Stimulated activated effector memory CD8-positive, alpha-beta T cell treated with anti-CD3 and anti-CD28 coated beads, Interleukin-12 subunit alpha, Interleukin-12 subunit beta, amount 100 ng/mL, for 72 hours (primary cell): ENCODE measurements around the gene KCNIP4.

Experiments
- ATAC-seq: fragments of 150-1000 bp; cut with Tn5 transposase; 2 replicates; pipeline ENCODE4 v1.10.0; 2021
- DNase-seq, 2 donors: peaks; one replicate each; pipeline ENCODE4 v3.0.0; 2021 to 2022; ENCODE audit warnings: low spot score in 2 of 2
- H3K27ac Mint-ChIP-seq: one replicate; pipeline ENCODE4 v1.8.0; 2022; ENCODE audit warnings: mild to moderate bottlenecking, mixed read lengths
- H3K36me3 Mint-ChIP-seq: one replicate; pipeline ENCODE4 v1.8.0; 2022; ENCODE audit warnings: mild to moderate bottlenecking, mixed read lengths
- H3K4me1 Mint-ChIP-seq: one replicate; pipeline ENCODE4 v1.8.0; 2022; ENCODE audit warnings: mixed read lengths
- H3K4me3 Mint-ChIP-seq: one replicate; pipeline ENCODE4 v1.8.0; 2022; ENCODE audit warnings: mild to moderate bottlenecking, mixed read lengths
- H3K9me3 Mint-ChIP-seq: one replicate; pipeline ENCODE4 v1.8.0; 2022; ENCODE audit warnings: mixed read lengths

Gene KCNIP4

DNA sequence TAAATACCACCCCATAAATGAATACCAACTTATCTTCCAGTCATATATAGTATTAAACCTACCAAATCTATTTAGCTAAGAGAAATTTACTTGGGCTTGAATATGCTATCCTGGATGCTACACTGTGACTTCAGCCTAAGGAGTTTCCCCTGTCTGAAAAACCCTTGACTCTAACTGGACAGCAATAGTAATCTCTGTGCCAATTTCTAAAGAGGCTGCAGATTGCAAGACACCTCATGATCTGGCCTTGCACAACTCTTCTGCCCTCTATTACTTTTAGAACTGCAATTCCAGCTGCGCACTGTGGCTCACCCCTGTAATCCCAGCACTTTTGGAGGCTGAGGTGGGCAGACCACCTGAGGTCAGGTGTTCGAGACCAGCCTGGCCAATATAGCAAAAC is 371.5 kb downstream of the KCNIP4 start:
- ATAC-seq (no peak), DNase-seq (no peak)
- Mint-ChIP-seq H3K4me1 (no peaks in the 10 kb centered on the region), H3K4me3 (no peak overlapping the region), H3K27ac (no peak overlapping the region), H3K9me3 (peaks cover 6% of the 10 kb centered on the region), H3K36me3 (no peaks in the 10 kb centered on the region)

DNA sequence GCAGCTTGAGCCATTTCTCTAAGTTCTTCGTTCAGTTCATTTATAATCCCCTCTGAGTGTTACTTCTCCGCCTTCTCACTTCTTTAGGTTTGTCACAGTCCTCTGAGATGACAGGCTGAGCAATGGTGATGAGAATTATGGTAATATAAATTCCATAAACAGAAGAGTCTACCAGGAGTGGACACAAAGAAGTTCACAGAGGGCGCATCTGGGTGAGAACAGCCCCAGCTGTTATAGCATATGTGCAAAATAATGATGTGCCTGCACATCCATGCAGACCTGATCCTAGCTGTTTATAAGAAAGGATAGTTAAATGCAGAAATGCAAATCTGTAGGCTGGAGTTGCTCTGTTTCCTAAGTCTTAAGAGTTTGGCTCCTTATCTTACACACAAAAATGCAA is 377.5 kb downstream of the KCNIP4 start:
- no peak for DNase-seq
- no peaks in the 10 kb centered on the region for H3K36me3 Mint-ChIP-seq
- H3K9me3 Mint-ChIP-seq = peaks cover 10% of the 10 kb centered on the region
- no peak overlapping the region for H3K4me3 Mint-ChIP-seq
- ATAC-seq = no peak
- H3K4me1 Mint-ChIP-seq = no peaks in the 10 kb centered on the region
- H3K27ac Mint-ChIP-seq = no peak overlapping the region

DNA sequence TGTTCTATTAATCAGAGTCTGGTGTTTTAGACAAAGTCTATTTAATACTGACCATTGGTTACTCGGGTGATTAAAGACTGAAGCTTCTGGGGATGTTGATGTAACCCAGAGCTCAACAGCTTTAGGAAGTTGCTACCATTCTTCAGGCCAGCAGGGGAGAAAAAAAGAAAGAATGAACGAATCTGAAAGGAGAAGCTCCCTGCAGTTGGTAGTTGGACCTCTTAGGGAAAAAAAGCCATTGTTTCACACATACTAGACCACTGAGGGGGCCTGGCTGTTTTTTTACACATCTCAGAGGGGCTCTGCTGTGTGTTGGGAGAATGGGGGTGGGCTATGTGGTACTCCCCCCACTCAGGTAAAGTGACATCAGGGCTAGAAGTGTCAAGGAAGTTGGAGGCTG is 378.9 kb downstream of the KCNIP4 start:
- Mint-ChIP-seq H3K36me3 (no peaks in the 10 kb centered on the region), H3K27ac (no peak overlapping the region), H3K4me3 (no peak overlapping the region), H3K9me3 (peaks cover 10% of the 10 kb centered on the region), H3K4me1 (no peaks in the 10 kb centered on the region)
- DNase-seq (no peak), ATAC-seq (no peak)

GRCh38 chr4:21555083-21555482 is 393.5 kb downstream of the KCNIP4 start:
- no peaks in the 10 kb centered on the region for H3K36me3 Mint-ChIP-seq
- peaks cover 9% of the 10 kb centered on the region for H3K9me3 Mint-ChIP-seq
- no peak overlapping the region for H3K27ac Mint-ChIP-seq
- H3K4me3 Mint-ChIP-seq = no peak overlapping the region
- H3K4me1 Mint-ChIP-seq = no peaks in the 10 kb centered on the region
- no peak for ATAC-seq
- no peak for DNase-seq

DNA sequence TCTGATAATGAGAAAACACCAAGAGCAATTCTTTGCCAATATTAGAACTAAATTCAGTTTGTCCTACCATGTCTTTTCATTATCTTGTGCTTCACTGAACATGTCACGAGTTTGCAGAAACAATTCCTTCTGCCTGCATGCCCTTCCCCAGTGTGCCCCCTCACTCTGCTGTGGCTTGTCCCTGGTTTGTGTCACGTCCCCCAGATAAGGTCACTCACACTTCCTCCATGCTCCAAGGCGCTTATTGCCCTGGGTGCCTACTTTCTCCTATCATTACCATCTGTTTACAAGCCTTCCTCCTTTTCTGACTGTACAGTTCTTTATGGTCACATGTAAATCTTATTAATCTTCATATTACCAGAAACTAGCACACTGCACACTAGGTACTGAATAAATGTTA is 394.1 kb downstream of the KCNIP4 start:
- no peak for DNase-seq
- no peaks in the 10 kb centered on the region for H3K4me1 Mint-ChIP-seq
- ATAC-seq = no peak
- H3K27ac Mint-ChIP-seq = no peak overlapping the region
- no peak overlapping the region for H3K4me3 Mint-ChIP-seq
- H3K36me3 Mint-ChIP-seq = no peaks in the 10 kb centered on the region
- H3K9me3 Mint-ChIP-seq = peaks cover 9% of the 10 kb centered on the region

DNA sequence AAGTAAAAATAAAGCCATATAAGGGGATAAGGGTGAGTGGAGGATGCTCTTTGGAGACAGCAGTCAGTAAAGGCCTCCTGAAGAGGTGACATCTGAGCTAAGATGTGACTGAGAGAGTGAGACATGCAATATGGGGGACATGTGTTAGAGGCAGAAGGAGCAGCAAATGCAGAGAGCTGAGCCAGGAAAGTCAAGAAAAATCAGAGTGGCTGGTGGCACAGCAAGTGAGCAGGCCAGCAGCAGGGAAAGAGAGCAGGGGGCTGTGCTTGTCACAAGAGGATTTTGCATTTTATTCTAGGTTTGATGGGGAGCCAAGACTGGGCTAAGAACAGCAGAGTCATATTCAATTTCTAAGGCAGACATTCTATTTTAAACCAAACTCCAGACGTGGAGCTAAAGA is 394.5 kb downstream of the KCNIP4 start:
- Mint-ChIP-seq H3K4me3 (no peak overlapping the region), H3K36me3 (no peaks in the 10 kb centered on the region), H3K9me3 (peaks cover 9% of the 10 kb centered on the region), H3K4me1 (no peaks in the 10 kb centered on the region), H3K27ac (no peak overlapping the region)
- DNase-seq = no peak
- ATAC-seq = no peak

- no peak overlapping the region for H3K27ac Mint-ChIP-seq
- H3K4me1 Mint-ChIP-seq = no peaks in the 10 kb centered on the region
- no peak overlapping the region for H3K4me3 Mint-ChIP-seq
- ATAC-seq (no peak), DNase-seq (no peak)
- H3K36me3 Mint-ChIP-seq = no peaks in the 10 kb centered on the region
- peaks cover 9% of the 10 kb centered on the region for H3K9me3 Mint-ChIP-seq
These were observed 396.1 kb downstream of the KCNIP4 start for GRCh38 chr4:21552455-21552854.

- no peak for ATAC-seq
- H3K4me3 Mint-ChIP-seq = no peak overlapping the region
- no peak overlapping the region for H3K27ac Mint-ChIP-seq
- no peaks in the 10 kb centered on the region for H3K4me1 Mint-ChIP-seq
- H3K36me3 Mint-ChIP-seq = no peaks in the 10 kb centered on the region
- peaks cover 13% of the 10 kb centered on the region for H3K9me3 Mint-ChIP-seq
- DNase-seq = no peak
These were observed 403.6 kb downstream of the KCNIP4 start for GRCh38 chr4:21544955-21545354.

DNA sequence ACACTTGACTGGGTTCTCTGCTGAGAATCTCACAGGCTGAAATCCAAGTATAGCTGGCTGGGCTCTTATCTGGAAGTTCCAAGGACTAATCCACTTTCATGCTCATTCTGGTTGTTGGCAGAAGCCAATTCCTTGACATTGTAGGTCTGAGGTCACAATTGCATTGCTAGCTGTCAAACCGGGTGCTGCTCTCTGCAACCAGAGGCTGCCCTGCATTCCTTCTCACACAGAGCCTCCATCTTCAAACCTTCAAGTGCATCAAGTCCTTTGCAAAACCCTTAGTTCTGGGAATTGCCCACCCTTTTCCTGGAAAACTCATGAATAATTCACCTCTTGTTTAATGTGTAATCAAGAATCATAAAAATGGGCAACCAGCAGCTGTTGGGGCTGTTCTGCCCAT is 404.2 kb downstream of the KCNIP4 start:
- Mint-ChIP-seq H3K4me1 (no peaks in the 10 kb centered on the region), H3K36me3 (no peaks in the 10 kb centered on the region), H3K27ac (no peak overlapping the region), H3K9me3 (peaks cover 13% of the 10 kb centered on the region), H3K4me3 (no peak overlapping the region)
- no peak for ATAC-seq
- no peak for DNase-seq

DNA sequence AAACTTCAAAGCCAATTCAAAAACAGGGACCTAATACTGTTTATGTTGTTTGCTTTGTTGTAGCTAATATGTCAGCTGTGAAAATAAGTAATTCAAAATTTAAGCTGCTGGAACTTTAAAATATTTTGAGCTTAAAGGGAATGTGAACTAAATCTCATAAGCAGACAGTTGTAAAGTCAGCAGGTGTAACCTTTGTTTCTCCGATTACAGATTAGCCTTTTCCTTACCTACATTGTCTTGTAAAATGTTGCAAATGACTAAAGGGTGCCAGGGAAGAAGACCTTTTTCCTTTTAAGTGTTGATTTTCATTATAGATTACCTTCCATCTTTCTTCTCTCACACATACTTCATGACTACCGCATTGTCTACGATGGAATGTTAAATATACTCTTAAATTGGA is 405.1 kb downstream of the KCNIP4 start:
- ATAC-seq = no peak
- Mint-ChIP-seq H3K4me1 (no peaks in the 10 kb centered on the region), H3K36me3 (no peaks in the 10 kb centered on the region), H3K9me3 (peaks cover 17% of the 10 kb centered on the region), H3K27ac (no peak overlapping the region), H3K4me3 (no peak overlapping the region)
- DNase-seq = no peak

GRCh38 chr4:21535898-21536297 is 412.7 kb downstream of the KCNIP4 start:
- ATAC-seq = no peak
- DNase-seq = no peak
- Mint-ChIP-seq H3K4me1 (no peaks in the 10 kb centered on the region), H3K27ac (no peak overlapping the region), H3K9me3 (peaks cover 4% of the 10 kb centered on the region), H3K4me3 (no peak overlapping the region), H3K36me3 (no peaks in the 10 kb centered on the region)

- no peak overlapping the region for H3K27ac Mint-ChIP-seq
- DNase-seq (no peak), ATAC-seq (no peak)
- no peaks in the 10 kb centered on the region for H3K36me3 Mint-ChIP-seq
- H3K9me3 Mint-ChIP-seq = no peaks in the 10 kb centered on the region
- H3K4me1 Mint-ChIP-seq = no peaks in the 10 kb centered on the region
- no peak overlapping the region for H3K4me3 Mint-ChIP-seq
These were observed 417.5 kb downstream of the KCNIP4 start for GRCh38 chr4:21531048-21531447.

DNA sequence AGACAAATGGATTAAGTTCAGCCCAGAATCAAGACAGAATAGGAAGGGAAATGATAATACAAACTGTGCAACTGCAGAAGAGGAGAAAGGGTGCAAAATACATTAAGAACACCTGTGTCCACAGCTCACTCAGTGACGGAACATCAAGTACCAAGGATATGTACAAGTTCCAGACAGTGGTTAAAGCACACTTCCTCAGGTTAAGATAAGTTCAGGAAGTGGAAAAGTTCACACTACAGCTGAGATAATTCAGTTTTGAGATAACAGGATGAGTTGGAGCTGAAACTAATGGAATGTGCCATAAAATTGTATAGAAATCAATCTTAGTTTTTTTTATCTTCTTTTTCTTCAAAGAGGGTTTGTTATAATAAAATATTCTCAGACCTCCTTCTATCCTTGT is 419.4 kb downstream of the KCNIP4 start:
- DNase-seq (no peak), ATAC-seq (no peak)
- Mint-ChIP-seq H3K4me3 (no peak overlapping the region), H3K4me1 (no peaks in the 10 kb centered on the region), H3K9me3 (peaks cover 4% of the 10 kb centered on the region), H3K36me3 (no peaks in the 10 kb centered on the region), H3K27ac (no peak overlapping the region)

GRCh38 chr4:21522296-21522695 is 426.3 kb downstream of the KCNIP4 start:
- Mint-ChIP-seq H3K27ac (no peak overlapping the region), H3K4me1 (no peaks in the 10 kb centered on the region), H3K4me3 (no peak overlapping the region), H3K36me3 (no peaks in the 10 kb centered on the region), H3K9me3 (peaks cover 16% of the 10 kb centered on the region)
- no peak for ATAC-seq
- DNase-seq = no peak

GRCh38 chr4:21517126-21517859 is 431.3 kb downstream of the KCNIP4 start:
- Mint-ChIP-seq H3K36me3 (no peaks in the 10 kb centered on the region), H3K9me3 (peaks cover 14% of the 10 kb centered on the region), H3K27ac (no peak overlapping the region), H3K4me3 (no peak overlapping the region), H3K4me1 (no peaks in the 10 kb centered on the region)
- DNase-seq (no peak), ATAC-seq (no peak)

- ATAC-seq = no peak
- no peaks in the 10 kb centered on the region for H3K4me1 Mint-ChIP-seq
- peaks cover 13% of the 10 kb centered on the region for H3K9me3 Mint-ChIP-seq
- no peak for DNase-seq
- H3K4me3 Mint-ChIP-seq = no peak overlapping the region
- no peaks in the 10 kb centered on the region for H3K36me3 Mint-ChIP-seq
- H3K27ac Mint-ChIP-seq = no peak overlapping the region
These were observed 434.4 kb downstream of the KCNIP4 start for GRCh38 chr4:21514022-21514694.
